Adrenal gland (tissue), 5 donors: Measurements from ENCODE around the gene EFTUD2.

Source experiments
- POLR2A ChIP-seq, 2 donors: fragments of 450-650 bp; IDR thresholded peaks; one replicate each; pipeline ENCODE4 v1.6.1; 2017; ENCODE audit warnings: antibody characterized with exemption in 2 of 2, mild to moderate bottlenecking in 2 of 2, moderate library complexity in 1 of 2
- TF ChIP-seq, protein P1 (sequence below), 6 experiments: fragments of 450-650 bp in 4 of 6; fragments of 200-600 bp in 2 of 6; sonication (generic) in 1 of 6; IDR thresholded peaks; 1 replicate in 5 of 6; 2 replicates in 1 of 6; pipeline versions ENCODE4 v1.5.1 to v1.8.0; 2016 to 2021; ENCODE audit warnings: antibody characterized with exemption in 6 of 6, mild to moderate bottlenecking in 2 of 6, moderate library complexity in 1 of 6
- donor health status: DM: no; HTN: no; CAD: no.

DNA sequence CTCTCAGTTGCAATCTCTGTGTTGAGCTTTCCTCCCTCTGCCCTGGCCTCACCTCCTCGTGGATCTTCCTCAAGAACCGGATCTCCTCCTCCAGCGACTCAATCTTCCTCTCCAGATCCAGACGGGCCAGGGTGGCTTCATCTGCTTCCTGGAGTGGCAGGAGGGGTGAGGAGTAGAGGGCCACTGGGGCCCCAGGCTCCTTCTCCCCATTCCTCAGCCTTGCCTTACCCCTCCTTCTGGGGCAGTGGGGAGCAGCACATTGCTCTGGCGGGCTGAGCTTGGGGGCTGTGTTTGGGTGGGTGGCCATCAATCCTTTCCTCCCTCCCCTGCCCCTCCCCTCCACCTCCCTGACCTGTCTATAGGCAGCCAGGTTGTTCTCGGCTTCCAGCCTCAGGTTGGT lies 14.4 kb upstream of the EFTUD2 start:
- TF ChIP-seq, protein P1, sequence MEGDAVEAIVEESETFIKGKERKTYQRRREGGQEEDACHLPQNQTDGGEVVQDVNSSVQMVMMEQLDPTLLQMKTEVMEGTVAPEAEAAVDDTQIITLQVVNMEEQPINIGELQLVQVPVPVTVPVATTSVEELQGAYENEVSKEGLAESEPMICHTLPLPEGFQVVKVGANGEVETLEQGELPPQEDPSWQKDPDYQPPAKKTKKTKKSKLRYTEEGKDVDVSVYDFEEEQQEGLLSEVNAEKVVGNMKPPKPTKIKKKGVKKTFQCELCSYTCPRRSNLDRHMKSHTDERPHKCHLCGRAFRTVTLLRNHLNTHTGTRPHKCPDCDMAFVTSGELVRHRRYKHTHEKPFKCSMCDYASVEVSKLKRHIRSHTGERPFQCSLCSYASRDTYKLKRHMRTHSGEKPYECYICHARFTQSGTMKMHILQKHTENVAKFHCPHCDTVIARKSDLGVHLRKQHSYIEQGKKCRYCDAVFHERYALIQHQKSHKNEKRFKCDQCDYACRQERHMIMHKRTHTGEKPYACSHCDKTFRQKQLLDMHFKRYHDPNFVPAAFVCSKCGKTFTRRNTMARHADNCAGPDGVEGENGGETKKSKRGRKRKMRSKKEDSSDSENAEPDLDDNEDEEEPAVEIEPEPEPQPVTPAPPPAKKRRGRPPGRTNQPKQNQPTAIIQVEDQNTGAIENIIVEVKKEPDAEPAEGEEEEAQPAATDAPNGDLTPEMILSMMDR (IDR thresholded peaks at IDR 0.05) = no peak
- TF ChIP-seq POLR2A (IDR thresholded peaks at IDR 0.05) = no peak
